Sigmoid colon (tissue), 7 donors: ENCODE data around the gene ANO4. TPM values are rescaled to one million over a fixed set of nuclear protein-coding genes. Genes with fewer than 3 reads are reported as not detected.

Source experiments
- DNase-seq: peaks from one replicate; pipeline ENCODE4 v3.0.0-alpha.2; 2019
- H3K27ac ChIP-seq, 4 donors: fragments of 200-600 bp; sonication (generic); one replicate each; pipeline ENCODE4 v1.5.1; 2016 to 2019; ENCODE audit warnings: mild to moderate bottlenecking in 1 of 4
- H3K27me3 ChIP-seq, 3 donors: fragments of 200-600 bp; sonication (generic); one replicate each; pipeline ENCODE4 v1.5.1; 2019; ENCODE audit warnings: mild to moderate bottlenecking in 1 of 3
- H3K36me3 ChIP-seq, 4 donors: fragments of 200-600 bp; sonication (generic); one replicate each; pipeline ENCODE4 v1.5.1; 2016 to 2019
- H3K4me1 ChIP-seq, 4 donors: fragments of 200-600 bp; sonication (generic); one replicate each; pipeline ENCODE4 v1.5.1; 2017 to 2019
- H3K4me3 ChIP-seq, 4 donors: fragments of 200-600 bp; sonication (generic); one replicate each; pipeline ENCODE4 v1.5.1; 2017 to 2019; ENCODE audit warnings: mild to moderate bottlenecking in 2 of 4, moderate library complexity in 1 of 4
- H3K9me3 ChIP-seq, 4 donors: fragments of 200-600 bp in 3 of 4; sonication (generic) in 3 of 4; one replicate each; pipeline versions ENCODE4 v1.5.1 to v1.6.1; 2013 to 2019
- CTCF ChIP-seq, 4 experiments: fragments of 450-650 bp in 3 of 4; fragments of 200-600 bp in 1 of 4; IDR thresholded peaks; one replicate each; pipeline ENCODE4 v1.5.1; 2016 to 2019; ENCODE audit warnings: antibody characterized with exemption in 4 of 4, mild to moderate bottlenecking in 3 of 4, moderate library complexity in 2 of 4
- EP300 ChIP-seq, 4 donors: sonication (generic); formaldehyde crosslinking; IDR thresholded peaks; one replicate each; pipeline ENCODE4 v1.6.1; 2017; ENCODE audit warnings: antibody characterized with exemption in 4 of 4
- POLR2A ChIP-seq, 2 donors: fragments of 450-650 bp; IDR thresholded peaks; one replicate each; pipeline ENCODE4 v1.6.1; 2016; ENCODE audit warnings: antibody characterized with exemption in 2 of 2, mild to moderate bottlenecking in 2 of 2, moderate library complexity in 2 of 2
- POLR2AphosphoS5 ChIP-seq, 4 donors: sonication (generic); formaldehyde crosslinking; IDR thresholded peaks; one replicate each; pipeline ENCODE4 v1.6.1; 2017; ENCODE audit warnings: antibody characterized with exemption in 4 of 4
- WGBS, 2 donors: extraction: QIAGEN DNeasy Blood & Tissue Kit; methylation state at CpG; one replicate each; pipeline ENCODE4 v1.1.7; 2013; 5-methylcytosine and 5-hydroxymethylcytosine counted together
- intact Hi-C: fragments of 100-400 bp; cut with DNase I; formaldehyde crosslinking; loops from one replicate; pipeline ENCODE4 v1.15.1; 2023
- polyA plus RNA-seq, 3 donors: library from polyadenylated mRNA; stranded (reverse); fragments of 200-250 nt; gene quantifications; one replicate each; pipeline ENCODE4 v1.2.3, GENCODE V29; 2013
- total RNA-seq, 4 donors: library from RNA; depleted of rRNA; stranded (reverse); fragments of >200 nt; gene quantifications; one replicate each; pipeline ENCODE4 v1.1.0, GENCODE V29; 2016
- donor health status: healthy with polysubstance abuse.
- donor health status: Bipolar disorder and iron deficiency.
- donor health status: healthy.

ANO4 gene
- total and polyA plus RNA-seq, 7 donors = 0.09 to 3.3 (median 0.41) TPM; not detected in 2

GRCh38 chr12:100913872-100914592, 119.5 kb downstream of the ANO4 start:
- intact Hi-C loops = no loop called here
- 69 to 70% methylated on average over 4 of the region's 4 CpGs for WGBS, 2 donors
- no peaks in the 10 kb centered on the region for H3K27me3 ChIP-seq
- no peak for DNase-seq
- no peaks in the 10 kb centered on the region for H3K4me1 ChIP-seq
- no peaks in the 10 kb centered on the region for H3K36me3 ChIP-seq
- no peak overlapping the region for H3K27ac ChIP-seq
- H3K9me3 ChIP-seq = no peaks in the 10 kb centered on the region
- TF ChIP-seq POLR2A (IDR thresholded peaks at IDR 0.05) (no peak), CTCF (IDR thresholded peaks at IDR 0.05) (no peak), EP300 (IDR thresholded peaks at IDR 0.05) (no peak), POLR2AphosphoS5 (IDR thresholded peaks at IDR 0.05) (no peak)
- H3K4me3 ChIP-seq = no peak overlapping the region

- DNase-seq = no peak
- TF ChIP-seq CTCF (IDR thresholded peaks at IDR 0.05) (no peak), EP300 (IDR thresholded peaks at IDR 0.05) (no peak), POLR2A (IDR thresholded peaks at IDR 0.05) (no peak), POLR2AphosphoS5 (IDR thresholded peaks at IDR 0.05) (no peak)
- 56 to 74% methylated on average over 2 of the region's 2 CpGs for WGBS, 2 donors
- H3K27me3 ChIP-seq = no peaks in the 10 kb centered on the region
- no peak overlapping the region for H3K4me3 ChIP-seq
- intact Hi-C loops = no loop called here
- H3K27ac ChIP-seq = no peak overlapping the region
- no peaks in the 10 kb centered on the region for H3K36me3 ChIP-seq
- no peaks in the 10 kb centered on the region for H3K9me3 ChIP-seq
- no peaks in the 10 kb centered on the region for H3K4me1 ChIP-seq
Measured at GRCh38 chr12:100919116-100919515, 124.5 kb downstream of the ANO4 start.

GRCh38 chr12:100920493-100920892, 125.9 kb downstream of the ANO4 start:
- Histone ChIP-seq H3K4me1 (no peaks in the 10 kb centered on the region), H3K27ac (no peak overlapping the region), H3K4me3 (no peak overlapping the region), H3K9me3 (no peaks in the 10 kb centered on the region), H3K27me3 (no peaks in the 10 kb centered on the region), H3K36me3 (no peaks in the 10 kb centered on the region)
- no peak for TF ChIP-seq POLR2A (IDR thresholded peaks at IDR 0.05)
- no peak for TF ChIP-seq EP300 (IDR thresholded peaks at IDR 0.05)
- no peak for TF ChIP-seq POLR2AphosphoS5 (IDR thresholded peaks at IDR 0.05)
- no peak for TF ChIP-seq CTCF (IDR thresholded peaks at IDR 0.05)
- 70 to 85% methylated on average over 4 of the region's 4 CpGs for WGBS, 2 donors
- no peak for DNase-seq
- intact Hi-C loops = no loop called here

- intact Hi-C loops = no loop called here
- WGBS, 2 donors = 2 to 43% methylated on average over 1 of the region's 1 CpG
- TF ChIP-seq POLR2A (IDR thresholded peaks at IDR 0.05) (no peak), EP300 (IDR thresholded peaks at IDR 0.05) (no peak), CTCF (IDR thresholded peaks at IDR 0.05) (no peak), POLR2AphosphoS5 (IDR thresholded peaks at IDR 0.05) (no peak)
- H3K36me3 ChIP-seq = no peaks in the 10 kb centered on the region
- no peak overlapping the region for H3K27ac ChIP-seq
- H3K9me3 ChIP-seq = no peaks in the 10 kb centered on the region
- DNase-seq = no peak
- H3K4me1 ChIP-seq = no peaks in the 10 kb centered on the region
- H3K27me3 ChIP-seq = no peaks in the 10 kb centered on the region
- no peak overlapping the region for H3K4me3 ChIP-seq
Measured at GRCh38 chr12:100926669-100927248, 132.2 kb downstream of the ANO4 start.
